ENCODE results near the gene HGF. TPM values are rescaled to one million over a fixed set of nuclear protein-coding genes. Genes with fewer than 3 reads are reported as not detected.

The HGF gene
- polyA plus RNA-seq, 3 donors: 18.6 to 24.0 (median 18.9) TPM

- Histone ChIP-seq H4K20me1 (ENCODE audit: insufficient read depth, low read length) (no peaks in the 10 kb centered on the region), H3K27me3 (ENCODE audit: control insufficient read depth in 2 of 2, insufficient read depth in 2 of 2, low read length in 2 of 2) (no peaks in the 10 kb centered on the region), H3K4me3 (replicated peaks in 1 of 3; ENCODE audit: low read depth in 2 of 3, low read length in 3 of 3) (no peak overlapping the region), H3K9me3 (replicated peaks in 1 of 2; ENCODE audit: control insufficient read depth in 1 of 2, insufficient read depth in 1 of 2, low read length in 2 of 2) (no peaks in the 10 kb centered on the region), H3K4me2 (replicated peaks; ENCODE audit: extremely low read depth, low read length, poor library complexity, severe bottlenecking) (no peak overlapping the region), H3K4me1 (ENCODE audit: control insufficient read depth in 1 of 2, insufficient read depth in 2 of 2, low read length in 2 of 2) (no peaks in the 10 kb centered on the region), H2AFZ (ENCODE audit: insufficient read depth, low read depth, low read length, poor library complexity, severe bottlenecking) (no peak overlapping the region), H3K36me3 (replicated peaks in 1 of 2; ENCODE audit: control insufficient read depth in 1 of 2, insufficient read depth in 2 of 2, low read length in 2 of 2) (no peaks in the 10 kb centered on the region), H3K27ac (ENCODE audit: low read depth in 1 of 2, low read length in 2 of 2) (no peak overlapping the region), H3K79me2 (ENCODE audit: insufficient read depth, low read length) (no peaks in the 10 kb centered on the region), H3K9ac (ENCODE audit: insufficient read depth, low read length, poor library complexity, severe bottlenecking) (no peak overlapping the region)
- Mint-ChIP-seq H3K4me1 (peaks cover 2% of the 10 kb centered on the region), H3K27ac (no peak overlapping the region), H3K4me3 (no peak overlapping the region), H3K9me3 (peaks cover 0 to 1% (median 0%) of the 10 kb centered on the region in 7 donors), H3K27me3 (ENCODE audit: low read depth in 3 of 3) (no peaks in the 10 kb centered on the region), H3K36me3 (peaks cover 0 to 2% of the 10 kb centered on the region in 2 donors)
- 100% methylated on average over 2 of the region's 3 CpGs for WGBS (ENCODE audit: insufficient coverage)
- no peak for DNase-seq
- intact Hi-C loops (cut with micrococcal nuclease): no loop called here
- TF ChIP-seq CTCF (IDR thresholded peaks at IDR 0.05): no peak
Measured at GRCh38 chr7:81692146-81692905, 77.5 kb downstream of the HGF start.

- no peak overlapping the region for H3K4me3 ChIP-seq (replicated peaks in 1 of 3; ENCODE audit: low read depth in 2 of 3, low read length in 3 of 3)
- TF ChIP-seq CTCF (IDR thresholded peaks at IDR 0.05): no peak
- no peak overlapping the region for H3K27ac Mint-ChIP-seq
Measured at GRCh38 chr7:81691199-81691821, 78.5 kb downstream of the HGF start.

More at GRCh38 chr7:81691199-81691821, 78.5 kb downstream of the HGF start:
- no peaks in the 10 kb centered on the region for H3K79me2 ChIP-seq (ENCODE audit: insufficient read depth, low read length)
- no CpG with 5 or more reads among the region's 4 CpGs for WGBS (ENCODE audit: insufficient coverage)
- H4K20me1 ChIP-seq (ENCODE audit: insufficient read depth, low read length): no peaks in the 10 kb centered on the region
- no peaks in the 10 kb centered on the region for H3K36me3 Mint-ChIP-seq
- H3K27ac ChIP-seq (ENCODE audit: low read depth in 1 of 2, low read length in 2 of 2): no peak overlapping the region
- no peak overlapping the region for H3K4me3 Mint-ChIP-seq
- H3K4me1 Mint-ChIP-seq: peaks cover 2% of the 10 kb centered on the region
- DNase-seq: no peak
- intact Hi-C loops (cut with micrococcal nuclease): no loop called here
- no peaks in the 10 kb centered on the region for H3K27me3 ChIP-seq (ENCODE audit: control insufficient read depth in 2 of 2, insufficient read depth in 2 of 2, low read length in 2 of 2)
- no peak overlapping the region for H3K4me2 ChIP-seq (replicated peaks; ENCODE audit: extremely low read depth, low read length, poor library complexity, severe bottlenecking)
- no peaks in the 10 kb centered on the region for H3K4me1 ChIP-seq (ENCODE audit: control insufficient read depth in 1 of 2, insufficient read depth in 2 of 2, low read length in 2 of 2)
- H3K9ac ChIP-seq (ENCODE audit: insufficient read depth, low read length, poor library complexity, severe bottlenecking): no peak overlapping the region
- no peak overlapping the region for H2AFZ ChIP-seq (ENCODE audit: insufficient read depth, low read depth, low read length, poor library complexity, severe bottlenecking)
- no peaks in the 10 kb centered on the region for H3K9me3 ChIP-seq (replicated peaks in 1 of 2; ENCODE audit: control insufficient read depth in 1 of 2, insufficient read depth in 1 of 2, low read length in 2 of 2)
- H3K27me3 Mint-ChIP-seq (ENCODE audit: low read depth in 3 of 3): no peaks in the 10 kb centered on the region
- no peaks in the 10 kb centered on the region for H3K9me3 Mint-ChIP-seq
- H3K36me3 ChIP-seq (replicated peaks in 1 of 2; ENCODE audit: control insufficient read depth in 1 of 2, insufficient read depth in 2 of 2, low read length in 2 of 2): no peaks in the 10 kb centered on the region
